ENCODE results near the gene GADL1.

GADL1 gene

GRCh38 chr3:30836141-30836540 lies 58.3 kb downstream of the GADL1 start:
- DNase-seq (ENCODE audit: low spot score), result no peak
- H3K27ac ChIP-seq, result no peak overlapping the region
- ChIA-PET POLR2A (ENCODE audit: low non-redundant PET) (no interaction called here), CTCF (no interaction called here)
- no peak for TF ChIP-seq CTCF (conservative IDR thresholded peaks at IDR 0.05; ENCODE audit: low read depth)

- ChIA-PET POLR2A (ENCODE audit: low non-redundant PET) (no interaction called here), CTCF (no interaction called here)
- no peak for DNase-seq (ENCODE audit: low spot score)
- no peak overlapping the region for H3K27ac ChIP-seq
- TF ChIP-seq CTCF (conservative IDR thresholded peaks at IDR 0.05; ENCODE audit: low read depth), result no peak
Measured at GRCh38 chr3:30835667-30836066, 58.8 kb downstream of the GADL1 start.

- DNase-seq (ENCODE audit: low spot score), result no peak
- CTCF ChIA-PET, result no interaction called here
- no peak overlapping the region for H3K27ac ChIP-seq
- TF ChIP-seq CTCF (conservative IDR thresholded peaks at IDR 0.05; ENCODE audit: low read depth), result no peak
- POLR2A ChIA-PET (ENCODE audit: low non-redundant PET), result no interaction called here
Measured at GRCh38 chr3:30832961-30833575, 61.4 kb downstream of the GADL1 start.

GRCh38 chr3:30827080-30827479 lies 67.4 kb downstream of the GADL1 start:
- TF ChIP-seq CTCF (conservative IDR thresholded peaks at IDR 0.05; ENCODE audit: low read depth), result no peak
- DNase-seq (ENCODE audit: low spot score), result no peak
- ChIA-PET CTCF (no interaction called here), POLR2A (ENCODE audit: low non-redundant PET) (no interaction called here)
- H3K27ac ChIP-seq, result no peak overlapping the region

DNA sequence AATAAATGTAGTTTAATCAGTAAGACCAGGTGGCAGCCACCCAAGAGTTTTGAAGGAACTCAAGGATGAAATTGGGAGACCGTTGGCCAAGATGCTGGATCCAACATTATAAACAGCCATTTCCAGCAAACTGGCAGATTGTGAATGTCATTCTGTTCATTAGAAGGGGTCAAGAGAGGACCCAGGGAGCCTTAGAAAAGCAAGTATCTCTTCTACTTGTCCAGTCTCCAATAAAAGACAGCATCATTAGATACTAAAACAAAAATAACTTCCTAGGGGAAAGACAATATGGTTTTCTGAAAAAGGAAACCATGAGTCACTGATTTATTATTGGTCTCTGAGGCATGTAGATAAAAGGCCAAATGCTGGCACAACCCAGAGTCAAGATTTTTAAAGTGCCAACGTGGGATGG lies 67.9 kb downstream of the GADL1 start:
- POLR2A ChIA-PET (ENCODE audit: low non-redundant PET), result no interaction called here
- CTCF ChIA-PET, result no interaction called here
- no peak for TF ChIP-seq CTCF (conservative IDR thresholded peaks at IDR 0.05; ENCODE audit: low read depth)
- DNase-seq (ENCODE audit: low spot score), result no peak
- H3K27ac ChIP-seq, result no peak overlapping the region

DNA sequence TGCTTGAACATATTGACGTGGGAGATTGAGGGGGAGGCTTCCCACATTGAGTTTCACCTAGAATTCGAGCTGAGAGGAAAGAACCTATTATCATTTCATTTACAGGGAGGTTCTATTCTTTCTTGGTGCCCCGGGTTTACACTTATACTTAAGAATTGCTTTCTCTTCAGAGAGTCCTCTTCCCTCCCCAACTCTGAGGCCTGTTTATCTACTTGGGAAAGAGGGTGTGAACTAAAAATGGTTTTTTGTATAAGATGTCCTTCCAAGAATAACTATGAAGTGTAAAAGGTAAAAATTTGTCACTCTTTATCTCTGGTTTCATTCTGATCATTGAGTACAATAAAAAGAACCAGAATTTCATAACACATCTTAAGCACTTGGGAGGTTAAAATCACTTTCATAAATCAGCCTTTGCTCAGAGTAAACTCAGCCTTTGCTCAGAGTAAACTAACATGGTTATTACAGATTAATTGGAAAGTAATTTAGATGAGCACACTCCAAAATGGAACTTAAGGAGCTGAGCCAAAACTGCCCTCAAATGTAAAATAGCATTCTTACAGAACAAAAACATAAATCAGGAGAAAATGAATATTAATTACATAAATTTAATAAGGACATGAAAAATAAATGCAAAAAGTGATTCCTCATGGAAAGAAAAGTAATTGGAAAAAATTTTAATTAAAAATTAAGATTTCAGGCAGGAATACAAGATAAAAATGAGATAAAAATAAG lies 75.2 kb downstream of the GADL1 start:
- no peak for DNase-seq (ENCODE audit: low spot score)
- ChIA-PET POLR2A (ENCODE audit: low non-redundant PET) (no interaction called here), CTCF (no interaction called here)
- H3K27ac ChIP-seq, result no peak overlapping the region
- no peak for TF ChIP-seq CTCF (conservative IDR thresholded peaks at IDR 0.05; ENCODE audit: low read depth)

Measured in RWPE1 (cell line).